Panc1 (cell line): ENCODE results near the gene BACH2.

Experiments used
- CTCF ChIP-seq: fragments of 450-650 bp; IDR thresholded peaks from 2 replicates; pipeline ENCODE4 v1.5.1; 2017; ENCODE audit warnings: mild to moderate bottlenecking
- POLR2AphosphoS5 ChIP-seq: IDR thresholded peaks from 2 replicates; pipeline ENCODE4 v1.6.1; 2012; ENCODE audit warnings: mild to moderate bottlenecking, low read depth, low read length, moderate library complexity

- no peak for TF ChIP-seq POLR2AphosphoS5
- no peak for TF ChIP-seq CTCF
Measured at GRCh38 chr6:90322976-90323474, 26.4 kb upstream of the BACH2 start.
